Peyer's patch (tissue), 4 donors: Measurements from ENCODE around the gene PTPN5. TPM values are rescaled to one million over a fixed set of nuclear protein-coding genes. Genes with fewer than 3 reads are reported as not detected.

ENCODE experiments used
- DNase-seq, 3 donors: peaks; one replicate each; pipeline ENCODE4 v3.0.0-alpha.2; 2017 to 2019
- H3K27ac ChIP-seq, 4 donors: fragments of 200-600 bp; sonication (generic); one replicate each; pipeline ENCODE4 v1.5.1; 2016 to 2019
- H3K27me3 ChIP-seq, 2 donors: fragments of 200-600 bp; sonication (generic); one replicate each; pipeline ENCODE4 v1.5.1; 2019
- H3K36me3 ChIP-seq, 3 donors: fragments of 200-600 bp; sonication (generic); one replicate each; pipeline ENCODE4 v1.5.1; 2016 to 2019
- H3K4me1 ChIP-seq, 4 donors: fragments of 200-600 bp; sonication (generic); one replicate each; pipeline ENCODE4 v1.5.1; 2016 to 2019
- H3K4me3 ChIP-seq, 4 donors: fragments of 200-600 bp; sonication (generic); 1 replicate in 3 of 4; 2 replicates in 1 of 4; pipeline ENCODE4 v1.5.1; 2016 to 2019; ENCODE audit warnings: mild to moderate bottlenecking in 1 of 4
- H3K9me3 ChIP-seq, 4 donors: fragments of 200-600 bp; sonication (generic); one replicate each; pipeline ENCODE4 v1.5.1; 2016 to 2019; ENCODE audit warnings: mild to moderate bottlenecking in 1 of 4
- POLR2A ChIP-seq, 2 donors: fragments of 450-650 bp; IDR thresholded peaks; one replicate each; pipeline ENCODE4 v1.5.1; 2017; ENCODE audit warnings: antibody characterized with exemption in 2 of 2, mild to moderate bottlenecking in 2 of 2, moderate library complexity in 2 of 2
- total RNA-seq, 4 donors: library from RNA; depleted of rRNA; stranded (reverse); fragments of >200 nt; gene quantifications; one replicate each; pipeline ENCODE4 v1.1.0, GENCODE V29; 2016
- TF ChIP-seq, protein P1 (sequence below), 6 experiments: fragments of 450-650 bp in 4 of 6; fragments of 200-600 bp in 2 of 6; sonication (generic) in 1 of 6; IDR thresholded peaks; one replicate each; pipeline ENCODE4 v1.5.1; 2017 to 2019; ENCODE audit warnings: antibody characterized with exemption in 6 of 6, mild to moderate bottlenecking in 3 of 6, moderate library complexity in 1 of 6

The PTPN5 gene
- total RNA-seq, 4 donors from 2014 or later: 0.76 to 1.7 TPM; not detected in 2

GRCh38 chr11:18756889-18757288, 34.7 kb downstream of the PTPN5 start:
- Histone ChIP-seq H3K4me3 (no peak overlapping the region), H3K27ac (no peak overlapping the region), H3K36me3 (no peaks in the 10 kb centered on the region), H3K9me3 (no peaks in the 10 kb centered on the region), H3K4me1 (no peaks in the 10 kb centered on the region), H3K27me3 (no peaks in the 10 kb centered on the region)
- TF ChIP-seq POLR2A (IDR thresholded peaks at IDR 0.05): no peak
- TF ChIP-seq, protein P1, sequence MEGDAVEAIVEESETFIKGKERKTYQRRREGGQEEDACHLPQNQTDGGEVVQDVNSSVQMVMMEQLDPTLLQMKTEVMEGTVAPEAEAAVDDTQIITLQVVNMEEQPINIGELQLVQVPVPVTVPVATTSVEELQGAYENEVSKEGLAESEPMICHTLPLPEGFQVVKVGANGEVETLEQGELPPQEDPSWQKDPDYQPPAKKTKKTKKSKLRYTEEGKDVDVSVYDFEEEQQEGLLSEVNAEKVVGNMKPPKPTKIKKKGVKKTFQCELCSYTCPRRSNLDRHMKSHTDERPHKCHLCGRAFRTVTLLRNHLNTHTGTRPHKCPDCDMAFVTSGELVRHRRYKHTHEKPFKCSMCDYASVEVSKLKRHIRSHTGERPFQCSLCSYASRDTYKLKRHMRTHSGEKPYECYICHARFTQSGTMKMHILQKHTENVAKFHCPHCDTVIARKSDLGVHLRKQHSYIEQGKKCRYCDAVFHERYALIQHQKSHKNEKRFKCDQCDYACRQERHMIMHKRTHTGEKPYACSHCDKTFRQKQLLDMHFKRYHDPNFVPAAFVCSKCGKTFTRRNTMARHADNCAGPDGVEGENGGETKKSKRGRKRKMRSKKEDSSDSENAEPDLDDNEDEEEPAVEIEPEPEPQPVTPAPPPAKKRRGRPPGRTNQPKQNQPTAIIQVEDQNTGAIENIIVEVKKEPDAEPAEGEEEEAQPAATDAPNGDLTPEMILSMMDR (IDR thresholded peaks at IDR 0.05): no peak
- DNase-seq: no peak

DNA sequence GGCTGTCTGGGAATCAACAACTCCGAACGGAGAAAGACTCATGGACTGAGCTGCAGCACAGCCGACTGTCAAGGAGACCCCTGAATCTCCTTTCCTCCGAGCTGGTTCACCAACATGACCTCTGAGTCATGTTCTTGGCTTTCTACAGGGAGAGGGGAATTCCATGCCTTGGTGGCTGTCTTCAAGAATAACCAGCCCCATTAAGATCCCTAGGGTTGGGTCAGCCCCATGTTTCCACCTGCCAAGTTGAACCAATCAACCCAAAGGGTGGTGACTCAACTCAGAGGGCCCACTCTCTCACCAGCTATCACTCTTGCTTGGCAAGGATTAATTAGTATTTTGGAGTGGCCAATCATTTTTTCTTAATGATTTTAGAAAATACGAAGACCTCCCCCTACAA, 37.3 kb downstream of the PTPN5 start:
- Histone ChIP-seq H3K4me3 (no peak overlapping the region), H3K36me3 (no peaks in the 10 kb centered on the region), H3K9me3 (no peaks in the 10 kb centered on the region), H3K27ac (no peak overlapping the region), H3K27me3 (no peaks in the 10 kb centered on the region), H3K4me1 (no peaks in the 10 kb centered on the region)
- no peak for DNase-seq
- no peak for TF ChIP-seq POLR2A (IDR thresholded peaks at IDR 0.05)
- TF ChIP-seq, protein P1 (IDR thresholded peaks at IDR 0.05): no peak

- no peak for TF ChIP-seq POLR2A (IDR thresholded peaks at IDR 0.05)
- H3K27me3 ChIP-seq: no peaks in the 10 kb centered on the region
- H3K9me3 ChIP-seq: no peaks in the 10 kb centered on the region
- no peaks in the 10 kb centered on the region for H3K36me3 ChIP-seq
- H3K27ac ChIP-seq: no peak overlapping the region
- no peak overlapping the region for H3K4me3 ChIP-seq
- no peak for DNase-seq
- H3K4me1 ChIP-seq: no peaks in the 10 kb centered on the region
Observed at GRCh38 chr11:18752502-18752901, 39.1 kb downstream of the PTPN5 start.

GRCh38 chr11:18750944-18751343, 40.7 kb downstream of the PTPN5 start:
- Histone ChIP-seq H3K27me3 (no peaks in the 10 kb centered on the region), H3K36me3 (no peaks in the 10 kb centered on the region), H3K27ac (no peak overlapping the region), H3K4me3 (no peak overlapping the region), H3K9me3 (no peaks in the 10 kb centered on the region), H3K4me1 (no peaks in the 10 kb centered on the region)
- no peak for TF ChIP-seq POLR2A (IDR thresholded peaks at IDR 0.05)
- TF ChIP-seq, protein P1 (IDR thresholded peaks at IDR 0.05): no peak
- no peak for DNase-seq

DNA sequence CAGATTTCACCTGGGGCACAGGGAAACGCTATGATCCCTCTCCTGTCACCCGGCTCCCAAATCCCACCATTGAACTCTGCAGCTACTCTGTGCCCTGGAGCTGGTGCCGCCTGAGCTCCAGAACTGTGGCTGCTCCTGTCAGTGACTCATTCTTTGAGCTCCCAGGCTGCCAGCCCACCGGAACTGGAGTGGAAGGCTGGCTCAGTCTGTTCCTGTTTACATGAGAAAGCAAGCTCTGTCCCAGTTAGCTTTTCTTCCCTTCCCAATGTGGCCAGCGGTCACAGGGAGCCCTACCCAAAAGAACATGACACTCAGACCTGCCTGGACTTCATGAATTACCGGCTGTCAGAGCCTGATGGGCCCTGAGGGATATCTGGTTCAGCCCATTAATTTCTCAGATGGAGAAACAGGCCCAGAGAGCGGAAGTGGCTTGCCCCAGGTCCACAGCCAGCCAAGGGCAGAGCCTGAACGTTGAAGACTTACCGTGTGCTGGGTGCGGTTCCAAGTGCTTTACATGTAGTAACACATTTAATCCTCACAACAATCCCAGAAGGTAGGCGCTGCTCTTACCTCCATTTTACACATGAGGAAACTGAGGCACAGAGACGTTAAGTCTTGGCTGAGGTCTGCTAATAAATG, 41.8 kb downstream of the PTPN5 start:
- DNase-seq: no peak
- Histone ChIP-seq H3K9me3 (no peaks in the 10 kb centered on the region), H3K27ac (no peak overlapping the region), H3K36me3 (no peaks in the 10 kb centered on the region), H3K4me3 (no peak overlapping the region), H3K27me3 (no peaks in the 10 kb centered on the region), H3K4me1 (no peaks in the 10 kb centered on the region)
- no peak for TF ChIP-seq POLR2A (IDR thresholded peaks at IDR 0.05)
- TF ChIP-seq, protein P1 (IDR thresholded peaks at IDR 0.05): no peak

GRCh38 chr11:18748766-18749365, 42.7 kb downstream of the PTPN5 start:
- Histone ChIP-seq H3K4me3 (no peak overlapping the region), H3K27ac (no peak overlapping the region), H3K9me3 (no peaks in the 10 kb centered on the region), H3K27me3 (no peaks in the 10 kb centered on the region), H3K4me1 (no peaks in the 10 kb centered on the region), H3K36me3 (no peaks in the 10 kb centered on the region)
- DNase-seq: no peak
- TF ChIP-seq, protein P1 (IDR thresholded peaks at IDR 0.05): no peak
- TF ChIP-seq POLR2A (IDR thresholded peaks at IDR 0.05): no peak
